Activated CD8-positive, alpha-beta memory T cell treated with anti-CD3 and anti-CD28 coated beads for 1 hour (primary cell): Measurements from ENCODE around the gene GCC1.
A peak's percentile ranks its signal among the peaks of the same experiment; 100 is the strongest.
"Not testable (repeated sequence)": the region's sequence is repeated elsewhere in the genome, so short reads cannot be mapped to it uniquely, and the experiment has no call there.

ENCODE experiments used
- DNase-seq, 2 donors: peaks; one replicate each; pipeline ENCODE4 v3.0.0-alpha.2; 2020; ENCODE audit warnings: low read depth in 1 of 2; ENCODE audit errors: extremely low read depth in 1 of 2

Gene GCC1

GRCh38 chr7:127591189-127591588, 5.8 kb upstream of the GCC1 start:
- no peak for DNase-seq

DNA sequence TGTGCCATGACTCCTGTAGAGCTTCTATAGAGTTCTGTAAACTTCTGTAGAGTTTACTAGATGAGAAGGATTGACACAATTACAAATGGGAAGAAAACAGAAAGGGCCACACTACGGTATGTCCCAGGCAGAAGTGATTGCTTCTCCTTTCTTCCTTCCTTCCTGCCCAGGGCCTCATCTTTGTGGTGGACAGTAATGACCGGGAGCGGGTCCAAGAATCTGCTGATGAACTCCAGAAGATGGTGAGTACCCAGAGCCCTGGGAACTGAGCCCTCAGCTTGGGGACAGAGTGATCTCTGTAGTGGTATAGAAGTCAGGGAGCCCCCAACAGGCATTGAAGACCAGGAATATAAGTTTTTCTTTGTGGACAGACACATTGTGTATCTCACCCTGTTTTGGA, 4.5 kb upstream of the GCC1 start:
- no peak for DNase-seq

DNA sequence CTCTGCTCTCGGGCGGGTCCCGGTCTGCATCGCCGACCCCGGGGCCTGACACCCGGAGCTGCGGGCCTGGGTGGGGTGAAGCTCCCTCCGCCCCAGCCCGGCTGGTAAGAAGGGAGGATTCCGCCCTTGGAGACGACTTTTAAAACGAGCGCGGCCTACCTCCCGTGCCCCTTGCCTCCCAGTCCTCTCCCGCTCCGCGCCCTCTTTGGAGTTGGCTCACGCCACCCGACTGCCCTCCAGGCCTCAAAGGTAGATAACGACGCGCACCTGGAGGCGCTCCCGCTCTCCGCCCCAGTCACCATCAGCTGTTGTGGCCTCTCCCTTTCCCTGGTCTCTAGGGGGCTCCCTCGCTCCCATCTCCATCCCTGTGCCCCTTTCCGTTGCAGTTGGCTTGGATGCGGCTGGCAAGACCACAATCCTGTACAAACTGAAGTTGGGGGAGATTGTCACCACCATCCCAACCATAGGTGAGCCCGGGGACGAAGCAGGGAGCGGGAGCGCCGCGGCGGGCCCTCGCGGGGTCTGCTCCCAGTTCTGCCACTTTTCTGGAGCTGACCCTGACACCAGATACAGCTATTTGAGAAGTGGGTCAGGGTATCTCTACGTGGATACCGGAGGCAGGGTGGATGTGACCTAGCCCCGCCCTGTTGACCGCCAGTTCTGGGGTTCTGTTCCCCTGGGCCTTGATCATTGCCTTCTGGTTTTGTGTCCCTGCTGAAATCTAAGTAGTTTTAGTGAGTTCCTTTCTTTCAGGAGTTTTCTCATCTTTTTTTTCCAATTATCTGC, 3.5 kb upstream of the GCC1 start:
- DNase-seq, result peak in 1 of 2 donors; percentile 11

- DNase-seq, result peak; percentile 49 to 86
These were observed 2.8 kb upstream of the GCC1 start, which contains the start of gene ARF5 for GRCh38 chr7:127588019-127588696. Gene ARF5, plus strand, starts transcription at chr7:127588411. Its CDS starts 88 bp downstream, at chr7:127588499.

DNA sequence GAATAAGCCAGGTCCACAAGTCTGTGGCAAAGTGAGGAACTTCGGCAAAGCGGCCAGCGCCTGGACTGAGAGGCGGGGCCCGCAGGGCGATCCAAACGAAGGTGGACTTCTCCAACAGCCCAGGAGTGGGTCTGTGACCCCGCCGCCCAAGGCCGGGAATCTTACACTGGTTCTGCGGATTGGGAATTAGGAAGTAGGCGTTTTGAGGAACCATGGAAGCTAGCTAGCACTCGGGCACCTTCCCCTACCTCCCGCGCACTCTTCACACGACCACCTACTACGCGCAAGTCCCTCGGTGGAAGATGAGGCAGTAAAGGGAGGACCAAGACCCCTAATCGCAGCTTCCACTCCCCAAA, 2.2 kb upstream of the GCC1 start:
- DNase-seq, result no peak

GRCh38 chr7:127586346-127586745, 950 bp upstream of the GCC1 start:
- no peak for DNase-seq

DNA sequence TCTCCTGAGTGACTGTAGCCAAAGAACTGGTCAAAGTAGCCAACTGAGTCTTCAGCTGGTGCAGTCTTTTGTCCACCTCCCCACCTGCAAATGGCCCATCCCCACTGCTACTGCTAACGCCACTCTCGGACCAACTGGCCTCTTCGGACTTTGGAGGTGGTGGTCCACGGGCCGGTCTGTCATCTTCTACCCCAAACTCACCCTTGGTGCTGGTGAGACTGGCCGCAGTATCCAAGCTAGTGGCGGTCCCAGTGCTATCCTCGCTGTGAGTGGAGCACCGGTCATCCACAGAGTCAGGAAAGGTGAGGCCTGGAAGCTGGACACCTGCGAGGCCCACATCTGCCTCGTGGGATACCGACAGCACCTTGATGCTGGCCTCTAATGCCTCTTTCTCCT, 750 bp downstream of the GCC1 start:
- DNase-seq, result no peak

GRCh38 chr7:127582361-127582760, 3.0 kb downstream of the GCC1 start:
- no peak for DNase-seq

GRCh38 chr7:127581716-127582115, 3.7 kb downstream of the GCC1 start:
- no peak for DNase-seq

- DNase-seq, result no peak
These were observed 4.8 kb downstream of the GCC1 start for GRCh38 chr7:127580612-127581011.

DNA sequence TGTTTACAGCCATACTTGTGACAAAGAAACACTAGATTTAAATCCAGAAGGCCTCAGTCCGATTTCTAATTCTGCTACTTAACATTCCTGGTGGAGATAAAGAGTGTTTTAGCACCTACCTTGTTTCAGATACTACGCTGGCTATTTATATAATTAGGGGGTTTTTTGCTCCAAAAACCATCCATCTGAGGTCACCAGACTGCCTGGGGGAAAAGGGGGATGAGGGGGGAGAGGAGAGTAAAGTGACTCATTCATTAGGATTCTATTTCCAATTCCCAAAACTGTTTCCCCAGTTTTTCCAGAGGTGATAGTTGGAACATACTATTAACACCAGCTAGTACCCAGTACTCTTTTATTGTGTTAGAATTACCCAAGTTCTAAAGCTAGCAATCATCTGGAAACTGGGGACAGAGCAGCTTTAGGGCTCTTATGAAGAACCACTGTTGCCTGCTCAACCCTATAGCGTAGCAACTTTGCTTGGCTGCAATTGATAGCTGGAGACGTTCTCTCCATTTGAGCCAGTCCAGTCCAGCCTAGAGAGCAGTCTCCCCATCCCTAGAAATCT, 6.6 kb downstream of the GCC1 start:
- DNase-seq, result no peak

GRCh38 chr7:127578036-127578684, 7.2 kb downstream of the GCC1 start:
- no peak for DNase-seq

GRCh38 chr7:127571741-127572505, 13.5 kb downstream of the GCC1 start:
- no peak for DNase-seq

DNA sequence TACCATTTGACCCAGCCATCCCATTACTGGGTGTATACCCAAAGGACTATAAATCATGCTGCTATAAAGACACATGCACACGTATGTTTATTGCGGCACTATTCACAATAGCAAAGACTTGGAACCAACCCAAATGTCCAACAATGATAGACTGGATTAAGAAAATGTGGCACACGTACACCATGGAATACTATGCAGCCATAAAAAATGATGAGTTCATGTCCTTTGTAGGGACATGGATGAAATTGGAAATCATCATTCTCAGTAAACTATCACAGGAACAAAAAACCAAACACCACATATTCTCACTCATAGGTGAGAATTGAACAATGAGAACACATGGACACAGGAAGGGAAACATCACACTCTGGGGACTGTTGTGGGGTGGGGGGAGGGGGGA, 17.4 kb downstream of the GCC1 start:
- DNase-seq, result not testable (repeated sequence)

DNA sequence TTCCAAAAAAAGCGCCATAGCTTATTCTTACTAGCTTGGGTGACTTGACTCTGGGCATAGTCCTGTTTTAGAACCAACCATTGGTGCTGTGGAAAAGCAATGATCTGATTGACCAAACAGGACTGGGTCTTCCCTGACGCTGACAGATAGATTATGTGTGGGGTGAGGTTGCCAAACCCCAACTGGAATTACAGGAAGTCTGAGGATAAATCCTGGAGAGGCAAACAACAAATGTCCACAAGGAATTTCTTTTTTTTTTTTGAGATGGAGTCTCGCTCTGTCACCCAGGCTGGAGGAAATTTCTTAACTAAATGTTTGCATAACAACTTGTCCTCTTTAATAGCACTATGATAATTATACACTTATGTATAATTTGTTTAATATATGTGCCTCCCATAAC, 19.2 kb downstream of the GCC1 start:
- DNase-seq, result no peak

DNA sequence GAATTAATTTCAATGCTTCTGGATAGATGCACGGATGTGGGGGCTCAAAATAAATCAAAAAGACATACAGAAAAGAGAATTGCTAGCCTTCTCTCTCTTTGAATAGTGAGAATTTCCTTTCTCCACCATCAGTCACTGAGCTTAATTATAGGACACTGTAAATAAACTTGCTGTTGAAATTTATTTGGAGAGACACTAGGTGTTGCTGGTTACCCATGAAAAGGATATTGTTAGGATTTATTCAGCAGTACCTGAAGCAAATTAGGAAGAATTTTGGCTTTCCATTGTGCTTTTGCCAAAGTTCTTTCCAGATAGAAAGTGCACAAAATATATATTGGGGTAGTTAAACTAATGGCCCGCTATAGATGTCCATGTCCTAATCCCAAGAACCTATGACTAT, 27.6 kb downstream of the GCC1 start:
- DNase-seq, result no peak

DNA sequence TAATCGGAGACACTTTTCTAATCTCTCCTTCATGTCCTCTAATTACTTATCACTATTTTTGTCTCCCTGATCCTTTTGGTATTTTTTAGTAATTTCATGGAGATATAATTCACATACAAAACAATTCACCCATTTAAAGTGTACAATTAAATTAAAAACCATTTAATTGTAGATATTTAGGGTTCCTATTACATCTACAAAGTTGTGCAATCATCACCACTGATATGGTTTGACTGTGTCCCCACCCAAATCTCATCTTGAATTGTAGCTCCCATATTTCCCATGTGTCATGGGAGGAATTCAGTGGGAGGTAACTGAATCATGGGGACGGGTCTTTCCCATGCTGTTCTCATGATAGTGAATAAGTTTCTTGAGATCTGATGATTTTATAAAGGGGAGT, 29.0 kb downstream of the GCC1 start:
- no peak for DNase-seq

- no peak for DNase-seq
These were observed 33.5 kb downstream of the GCC1 start for GRCh38 chr7:127551941-127552340.

GRCh38 chr7:127550247-127550646, 35.1 kb downstream of the GCC1 start:
- DNase-seq, result no peak

DNA sequence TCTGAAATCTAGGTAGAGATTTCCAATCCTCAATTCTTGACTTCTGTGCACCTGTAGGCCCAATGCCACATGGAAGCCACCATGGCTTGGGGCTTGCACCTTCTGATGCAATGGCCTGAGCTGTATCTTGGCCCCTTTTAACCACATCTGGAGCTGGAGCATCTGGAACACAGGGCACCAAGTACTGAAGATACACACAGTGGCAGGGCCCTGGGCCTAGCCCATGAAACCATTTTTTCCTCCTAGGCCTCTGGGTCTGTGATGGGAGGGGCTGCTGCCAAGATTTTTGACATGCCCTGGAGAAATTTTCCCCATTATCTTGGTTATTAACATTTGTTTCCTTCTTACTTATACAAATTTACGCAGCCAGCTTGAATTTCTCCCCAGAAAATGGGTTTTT, 39.1 kb downstream of the GCC1 start:
- DNase-seq, result no peak

DNA sequence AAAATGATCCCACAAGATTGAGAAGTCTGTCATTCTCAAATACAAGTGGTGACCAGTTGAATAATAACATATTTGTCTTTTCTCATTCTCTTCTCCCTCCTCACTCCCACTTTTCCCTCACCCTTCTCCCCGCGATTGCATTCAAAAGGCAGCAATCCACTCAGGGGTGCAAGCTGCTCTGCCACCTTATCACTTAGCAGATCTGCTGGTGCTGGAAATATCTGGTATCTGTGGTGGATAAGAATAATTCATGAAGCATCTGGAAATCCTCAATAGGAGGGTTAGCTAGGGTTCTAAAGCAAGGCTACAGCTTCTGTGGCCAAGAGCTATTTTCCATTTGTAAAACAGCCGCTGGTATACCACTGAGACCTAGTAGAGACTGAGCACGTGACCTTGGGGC, 43.8 kb downstream of the GCC1 start:
- no peak for DNase-seq
